Hippocampal formation (tissue), 2 donors: Measurements from ENCODE around the gene SLC30A2.
"Not testable (repeated sequence)": the region's sequence is repeated elsewhere in the genome, so short reads cannot be mapped to it uniquely, and the experiment has no call there.

Experiments
- DNase-seq, 2 donors: peaks; one replicate each; lab custom pipeline; 2025; lab: John Stamatoyannopoulos, UW

SLC30A2 gene, protein sequence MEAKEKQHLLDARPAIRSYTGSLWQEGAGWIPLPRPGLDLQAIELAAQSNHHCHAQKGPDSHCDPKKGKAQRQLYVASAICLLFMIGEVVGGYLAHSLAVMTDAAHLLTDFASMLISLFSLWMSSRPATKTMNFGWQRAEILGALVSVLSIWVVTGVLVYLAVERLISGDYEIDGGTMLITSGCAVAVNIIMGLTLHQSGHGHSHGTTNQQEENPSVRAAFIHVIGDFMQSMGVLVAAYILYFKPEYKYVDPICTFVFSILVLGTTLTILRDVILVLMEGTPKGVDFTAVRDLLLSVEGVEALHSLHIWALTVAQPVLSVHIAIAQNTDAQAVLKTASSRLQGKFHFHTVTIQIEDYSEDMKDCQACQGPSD

DNA sequence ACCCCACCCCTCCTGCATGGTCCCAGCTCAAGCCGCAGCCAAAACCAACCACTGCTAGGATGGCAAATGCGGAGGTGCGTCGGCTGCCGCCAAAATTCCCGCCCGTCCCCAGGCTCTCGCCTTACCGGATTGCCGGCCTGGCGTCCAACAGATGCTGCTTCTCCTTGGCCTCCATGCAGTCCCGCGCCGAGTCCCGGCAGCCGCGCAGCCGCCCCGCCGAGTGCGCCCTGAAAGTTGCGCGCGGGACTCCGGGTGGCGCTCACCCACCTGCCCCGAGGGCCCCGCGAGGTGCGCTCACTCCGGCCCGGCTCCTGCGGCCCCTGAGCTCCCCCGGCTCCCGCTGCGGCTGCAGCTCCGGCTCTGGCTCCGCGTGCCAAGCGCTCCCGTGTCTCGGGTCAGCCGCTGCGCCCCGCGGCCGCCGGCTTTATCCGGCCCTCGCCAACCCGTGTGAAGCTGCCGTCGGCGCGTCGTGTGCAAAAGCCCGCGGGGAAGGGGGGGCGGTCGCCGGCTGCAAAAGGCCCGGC, at the start of gene SLC30A2:
Gene SLC30A2, minus strand, starts transcription at position 397 of the 524 bp plus-strand sequence. Its CDS starts 222 bp downstream, at position 175.
- no peak for DNase-seq

DNA sequence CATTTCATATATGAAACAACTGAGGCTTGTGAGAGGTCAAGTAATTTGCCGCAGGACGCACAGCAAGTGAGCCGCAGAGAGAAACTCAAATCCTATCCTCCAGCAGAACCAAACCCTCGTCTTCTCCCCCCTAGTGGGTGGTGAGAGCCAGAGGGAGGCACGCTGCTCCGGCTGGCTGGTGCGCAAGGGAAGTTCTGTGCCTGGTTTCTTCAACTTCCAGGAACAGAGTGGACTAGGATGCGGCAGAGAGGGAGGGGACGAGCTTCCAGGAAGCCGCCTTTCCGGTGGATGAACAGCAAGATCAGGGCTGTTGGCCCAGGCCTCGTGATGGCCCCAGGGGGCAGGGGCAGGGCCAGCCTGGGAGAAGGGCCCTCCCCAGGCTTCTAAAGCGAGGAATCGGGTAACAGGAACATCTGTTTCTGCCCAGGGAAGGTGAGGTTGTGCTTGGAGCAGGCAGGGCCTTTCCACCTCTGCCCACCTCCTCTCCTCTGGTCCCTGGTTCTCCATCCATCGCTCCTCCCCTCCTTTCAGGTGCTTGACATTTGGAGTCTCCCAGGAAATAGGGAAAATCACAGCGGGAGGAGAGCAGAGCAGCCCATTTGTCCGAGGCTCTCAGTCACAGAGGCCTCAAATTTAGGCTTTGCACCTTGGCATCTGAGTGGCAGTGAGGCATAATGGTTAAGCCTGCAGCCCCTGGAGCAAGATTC, 48.9 kb upstream of the SLC30A2 start:
- no peak for DNase-seq

DNA sequence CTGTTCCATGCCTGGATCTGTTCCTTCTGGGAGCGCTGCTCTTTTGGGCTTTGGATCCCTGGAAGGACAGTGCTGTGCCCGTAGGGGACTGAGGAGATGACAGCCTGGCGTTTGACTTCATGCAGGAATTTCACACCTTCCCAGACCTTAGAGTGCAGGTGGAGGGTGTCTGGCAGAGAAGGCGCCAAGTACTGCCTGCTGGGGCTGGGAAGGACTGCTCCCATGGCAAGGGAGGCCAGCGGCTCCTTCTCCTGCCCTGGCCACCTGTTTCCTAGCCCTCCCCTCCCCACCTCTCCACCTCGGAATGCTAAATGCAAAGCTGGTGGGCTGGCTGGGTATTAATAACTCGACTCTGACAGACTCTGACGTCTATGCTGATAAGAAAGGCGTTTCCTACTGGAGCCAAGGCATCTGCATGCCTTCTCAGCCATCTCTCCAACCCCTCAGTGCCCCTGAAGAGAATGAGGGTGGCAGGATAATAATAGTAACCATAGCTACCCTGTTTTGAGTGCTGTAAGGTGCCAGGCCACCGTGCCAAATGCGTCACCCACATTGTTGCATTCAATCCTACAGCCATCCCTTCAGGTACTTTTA, 48.3 kb upstream of the SLC30A2 start:
- DNase-seq: no peak

DNA sequence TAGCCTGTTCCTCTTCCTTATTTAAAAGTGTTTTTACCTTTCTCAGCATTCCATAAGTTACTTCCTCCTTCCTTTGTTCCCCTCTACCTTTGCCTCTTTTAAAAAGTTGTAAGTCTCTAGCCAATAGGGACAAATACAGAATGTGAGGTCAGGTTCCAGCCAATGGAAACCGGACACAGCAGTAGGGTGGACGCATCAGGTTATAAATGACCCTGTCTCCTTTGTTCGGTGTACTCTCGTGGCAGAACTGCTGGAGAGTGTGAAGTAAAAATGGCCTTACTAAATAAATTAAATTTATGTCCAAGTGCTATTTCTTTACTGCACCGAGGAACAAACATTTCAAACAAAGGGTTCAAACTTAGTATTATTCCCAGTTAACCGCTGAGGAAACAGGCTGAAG, 47.7 kb upstream of the SLC30A2 start:
- DNase-seq: not testable (repeated sequence)

DNA sequence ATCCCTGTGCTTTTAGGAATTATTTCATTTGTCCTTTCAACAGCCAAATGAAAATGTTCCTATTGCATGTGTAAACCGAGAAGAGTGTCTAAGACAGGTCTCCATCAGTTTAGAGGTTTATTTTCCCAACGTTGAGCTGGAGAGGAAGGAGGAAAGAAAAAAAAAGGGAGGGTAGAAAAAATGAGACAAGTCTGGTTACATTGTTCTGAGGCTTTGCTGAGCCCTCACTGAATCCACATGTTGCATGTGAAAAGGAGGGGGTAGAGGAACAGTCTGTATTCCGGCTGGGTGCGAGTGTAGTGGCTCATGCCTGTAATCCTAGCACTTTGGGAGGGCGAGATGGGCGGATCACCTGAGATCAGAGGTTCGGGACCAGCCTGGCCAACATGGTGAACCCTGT, 46.5 kb upstream of the SLC30A2 start:
- no peak for DNase-seq

DNA sequence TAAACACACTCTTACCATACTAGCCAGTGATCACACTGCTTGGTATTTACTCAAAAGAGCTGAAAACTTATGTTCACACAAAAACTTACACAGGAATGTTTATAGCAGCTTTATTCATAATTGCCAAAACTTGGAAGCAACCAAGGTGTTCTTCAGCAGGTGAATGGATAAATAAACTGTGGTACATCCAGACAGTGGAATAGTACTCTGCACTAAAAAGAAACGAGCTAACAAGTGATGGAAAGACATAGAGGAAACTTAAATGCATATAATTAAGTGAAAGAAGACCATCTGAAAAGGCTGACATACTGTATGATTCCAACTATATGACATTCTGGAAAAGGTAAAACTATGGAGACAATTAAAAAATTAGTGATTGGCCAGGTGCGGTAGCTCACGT, 45.0 kb upstream of the SLC30A2 start:
- no peak for DNase-seq

DNA sequence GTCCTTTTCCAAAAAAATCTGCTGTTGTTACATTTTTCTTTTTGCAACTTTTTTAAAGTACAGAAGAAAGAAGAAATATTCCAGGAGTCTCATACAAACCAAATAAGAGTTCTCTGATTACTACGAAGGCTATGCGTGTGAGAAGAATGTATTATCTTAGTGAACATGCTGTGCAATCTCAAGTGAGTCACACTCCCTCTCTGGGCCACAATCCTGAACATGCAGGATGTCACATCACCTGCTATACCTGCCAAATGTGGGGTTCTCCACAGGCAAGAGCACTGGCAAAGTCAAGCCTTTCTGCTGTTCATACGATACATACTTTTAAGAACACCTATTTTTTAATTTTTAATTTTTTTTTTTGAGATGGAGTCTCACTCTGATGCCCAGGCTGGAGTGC, 43.2 kb upstream of the SLC30A2 start:
- DNase-seq: no peak

DNA sequence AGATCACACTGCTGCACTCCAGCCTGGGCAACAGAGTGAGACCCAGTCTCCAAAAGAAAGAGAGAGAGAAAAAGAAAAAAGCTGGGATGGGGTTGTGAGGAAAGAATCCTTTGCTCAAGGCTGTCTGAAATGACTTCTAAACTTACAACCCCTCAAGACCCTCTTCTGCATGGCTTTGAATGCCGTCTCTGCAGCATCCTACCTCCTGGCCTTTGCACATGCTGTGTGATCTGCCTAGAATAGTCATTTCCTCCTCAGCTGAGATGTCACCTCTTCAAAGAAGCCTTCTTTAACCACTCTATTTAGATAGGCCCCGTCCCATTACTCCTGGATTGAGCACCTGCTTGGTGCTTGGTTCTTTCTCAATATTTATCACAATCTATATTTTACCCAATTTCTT, 38.9 kb upstream of the SLC30A2 start:
- no peak for DNase-seq

DNA sequence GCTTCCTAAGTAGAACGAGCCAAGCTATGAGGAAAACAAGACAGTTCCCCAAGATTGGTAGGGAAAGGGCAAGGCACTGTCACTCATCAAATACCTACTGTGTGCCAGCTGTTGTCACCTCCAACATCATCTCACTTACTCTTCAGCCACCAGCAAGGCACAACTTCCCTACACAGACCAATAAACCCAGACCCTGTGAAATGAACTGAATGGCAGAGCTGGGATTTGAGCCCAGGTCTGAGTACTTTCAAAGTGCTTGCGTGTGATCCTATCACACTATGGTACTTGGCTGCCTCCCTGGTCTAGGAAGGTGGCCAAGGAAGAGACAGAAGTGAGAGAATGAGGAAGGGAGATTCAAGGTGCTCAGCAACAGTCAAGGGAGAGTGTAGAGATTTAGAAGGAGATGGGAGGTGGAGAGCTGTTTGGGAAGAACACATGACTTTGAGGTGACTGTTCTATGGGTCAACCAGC, 38.2 kb upstream of the SLC30A2 start:
- DNase-seq: no peak

DNA sequence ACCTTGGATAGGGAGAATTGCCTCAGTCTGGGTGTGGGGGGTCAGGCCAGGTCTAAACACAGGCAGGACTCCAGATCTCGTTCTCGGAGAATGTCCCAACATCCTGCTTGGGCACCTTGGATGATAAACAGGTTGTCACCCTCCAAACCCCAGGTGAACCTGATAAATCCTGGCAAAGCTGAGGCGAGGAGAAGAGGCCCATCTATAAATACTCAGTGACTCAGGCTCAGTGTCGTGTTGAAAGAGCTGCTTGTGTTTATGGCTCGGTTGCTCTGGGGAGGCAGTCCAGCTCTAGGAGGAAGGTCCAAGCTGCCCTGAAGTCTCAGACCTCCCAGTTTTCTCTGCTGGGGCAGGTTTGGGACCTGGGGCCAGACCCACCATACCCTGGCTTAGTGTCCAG, 37.3 kb upstream of the SLC30A2 start:
- no peak for DNase-seq

DNA sequence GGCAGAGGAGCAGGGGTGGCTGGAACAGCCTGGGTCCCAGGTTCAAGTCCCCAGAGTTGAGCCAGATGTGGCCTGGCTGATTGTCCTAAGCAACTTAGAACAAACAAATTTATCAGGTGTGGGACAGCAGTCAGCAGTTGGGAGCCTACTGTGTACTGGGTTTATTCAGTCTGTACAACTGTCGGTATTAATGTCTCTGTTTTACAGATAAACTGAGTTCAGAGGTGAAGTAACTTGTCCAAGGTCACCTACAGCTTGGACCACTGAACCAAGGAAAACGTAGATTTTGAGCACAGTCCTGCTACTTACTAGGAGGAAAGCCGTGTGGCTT, 36.1 kb upstream of the SLC30A2 start:
- DNase-seq: no peak

DNA sequence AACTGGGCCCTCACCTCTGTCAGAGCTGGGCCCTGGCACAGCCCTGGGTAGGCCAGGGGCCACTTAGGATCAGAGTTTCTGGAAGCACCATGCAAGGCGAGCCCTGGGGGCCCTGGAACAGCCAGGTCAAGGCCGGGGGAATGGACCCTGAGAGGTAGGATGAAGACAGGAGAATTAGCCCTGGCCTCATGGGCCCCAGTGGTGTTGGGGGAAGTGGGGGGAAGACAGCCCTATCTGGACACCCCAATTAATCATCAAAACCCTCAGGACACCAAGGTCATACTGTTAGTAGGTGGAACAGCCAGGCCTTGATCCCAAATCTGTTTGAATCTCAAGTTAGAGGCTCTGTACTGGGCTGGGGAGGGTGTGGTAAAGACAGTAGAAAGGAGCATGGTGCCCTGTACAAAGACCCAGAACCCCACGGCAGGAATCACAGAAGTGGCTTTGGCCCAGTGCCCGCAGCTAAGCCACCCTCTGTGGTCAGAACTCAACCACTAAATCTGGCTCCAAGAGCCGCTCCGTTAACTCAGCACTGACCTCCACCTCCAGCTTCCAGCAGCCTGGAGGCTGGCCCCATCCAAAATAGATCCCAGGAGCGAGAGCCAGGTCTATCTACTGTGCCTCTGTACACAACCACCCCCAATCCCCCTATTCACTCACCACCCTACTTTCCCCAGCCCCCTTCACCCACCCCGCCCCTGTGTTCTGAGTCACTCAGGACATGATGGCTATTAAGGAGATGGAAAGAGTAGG, 35.5 kb upstream of the SLC30A2 start:
- no peak for DNase-seq

DNA sequence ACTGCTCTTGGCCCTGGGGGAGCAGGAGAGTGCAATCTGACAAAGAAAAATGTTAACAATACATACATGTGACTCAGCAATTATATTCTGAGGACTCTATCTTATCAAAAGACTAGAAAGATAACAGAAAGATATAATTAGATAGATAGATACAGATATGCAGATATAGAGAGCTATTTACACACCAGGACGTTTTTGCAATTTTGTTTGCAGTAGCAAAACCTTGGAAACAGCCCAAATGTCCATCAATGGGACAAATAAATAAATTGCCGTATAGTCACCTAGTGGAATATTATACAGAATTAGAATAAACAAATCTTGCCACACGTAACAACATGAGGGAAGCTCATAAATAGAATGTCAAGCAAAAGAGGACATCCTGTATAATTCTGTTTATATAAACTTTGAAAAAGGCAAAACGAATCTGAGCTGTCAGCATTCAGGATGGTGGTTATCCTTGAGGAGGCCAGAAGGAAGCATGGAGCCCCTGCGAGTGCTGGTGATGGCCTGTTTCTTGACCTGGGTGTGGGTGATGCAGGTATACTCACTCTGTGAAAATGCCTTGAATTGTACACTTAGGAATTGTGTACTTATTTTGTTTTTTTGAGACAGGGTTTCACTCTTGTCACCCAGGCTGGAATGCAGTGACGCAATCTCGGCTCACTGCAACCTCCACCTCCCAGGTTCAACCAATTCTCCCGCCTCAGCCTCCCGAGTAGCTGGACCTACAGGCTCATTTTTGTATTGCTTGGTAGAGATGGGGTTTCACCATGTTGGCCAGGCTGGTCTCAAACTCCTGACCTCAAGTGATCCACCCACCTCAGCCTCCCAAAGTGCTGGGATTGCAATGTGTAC, 34.3 kb upstream of the SLC30A2 start:
- no peak for DNase-seq

DNA sequence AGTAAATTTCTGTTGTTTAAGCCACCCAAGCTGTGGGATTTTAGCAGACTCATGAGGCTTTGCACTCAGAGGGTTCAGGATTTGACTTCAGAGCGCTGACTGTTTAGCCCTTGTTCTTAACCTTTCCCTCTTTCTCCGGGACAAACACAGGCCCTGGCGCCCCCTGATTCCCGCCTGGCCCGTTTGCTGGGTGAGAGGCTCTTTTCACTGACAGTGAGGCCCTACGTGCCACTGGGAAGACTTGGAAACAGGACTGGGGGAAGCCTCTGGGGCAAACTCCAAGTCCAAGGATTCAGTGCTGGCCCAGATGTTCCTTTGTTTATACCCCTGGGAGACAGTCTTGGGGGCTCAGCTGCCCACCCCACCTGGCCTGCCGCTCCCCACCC, 33.3 kb upstream of the SLC30A2 start:
- DNase-seq: no peak

DNA sequence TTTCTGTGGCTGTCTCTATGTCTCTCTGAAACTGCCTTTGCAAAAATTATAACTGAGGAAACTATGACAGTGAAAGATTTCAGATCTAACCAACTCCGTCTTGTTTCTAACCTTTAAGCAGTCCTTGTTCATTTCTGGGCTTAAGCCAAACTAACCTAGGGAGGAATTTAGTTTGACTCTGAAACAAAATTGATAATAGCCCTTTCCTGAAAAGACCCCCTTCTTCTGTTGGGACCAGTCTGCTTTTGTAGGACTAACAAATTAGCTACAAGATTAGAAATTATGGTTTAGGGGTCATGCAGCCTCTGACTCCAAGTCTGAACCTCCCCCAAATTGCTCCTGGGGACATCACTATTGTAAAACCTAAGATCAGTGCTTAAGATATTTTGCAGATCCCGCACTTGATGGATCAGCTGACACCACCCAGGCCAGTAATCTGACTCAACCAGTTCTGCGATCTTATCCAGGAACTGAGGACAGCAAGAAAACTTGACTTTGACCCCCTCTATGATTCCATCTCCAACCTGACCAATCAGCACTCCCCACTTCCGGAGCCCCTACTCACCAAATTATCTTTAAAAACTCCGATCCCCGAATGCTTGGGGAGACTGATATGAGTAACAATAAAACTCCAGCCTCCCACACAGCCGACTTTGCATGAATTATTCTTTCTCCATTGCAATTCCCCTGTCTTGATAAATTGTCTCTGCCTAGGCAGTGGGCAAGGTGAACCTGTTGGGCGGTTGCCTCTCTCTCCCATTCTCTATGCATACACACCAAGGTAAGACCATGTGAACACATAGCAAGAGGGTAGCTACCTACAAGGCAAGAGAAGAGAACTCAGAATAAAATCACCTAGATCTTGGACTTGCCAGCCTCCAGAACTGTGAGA, 32.6 kb upstream of the SLC30A2 start:
- no peak for DNase-seq

DNA sequence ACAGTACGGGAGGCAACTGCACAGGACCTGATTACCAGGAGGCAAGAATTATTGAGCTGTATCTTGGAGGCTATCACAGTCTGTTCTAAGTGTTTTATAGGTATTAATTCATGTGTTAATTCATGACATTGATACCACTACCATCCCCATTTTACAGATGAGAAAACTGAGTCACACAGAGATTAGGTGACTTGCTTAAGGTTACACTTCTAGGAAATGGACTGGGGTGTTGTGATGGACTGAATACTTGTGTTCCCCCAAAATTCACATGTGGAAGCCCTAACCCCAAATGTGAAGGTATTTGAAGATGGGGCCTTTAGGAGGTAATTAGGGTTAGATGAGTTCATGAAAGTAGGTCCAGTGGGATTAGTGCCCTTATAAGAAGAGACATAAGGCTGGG, 31.6 kb upstream of the SLC30A2 start:
- DNase-seq: no peak

DNA sequence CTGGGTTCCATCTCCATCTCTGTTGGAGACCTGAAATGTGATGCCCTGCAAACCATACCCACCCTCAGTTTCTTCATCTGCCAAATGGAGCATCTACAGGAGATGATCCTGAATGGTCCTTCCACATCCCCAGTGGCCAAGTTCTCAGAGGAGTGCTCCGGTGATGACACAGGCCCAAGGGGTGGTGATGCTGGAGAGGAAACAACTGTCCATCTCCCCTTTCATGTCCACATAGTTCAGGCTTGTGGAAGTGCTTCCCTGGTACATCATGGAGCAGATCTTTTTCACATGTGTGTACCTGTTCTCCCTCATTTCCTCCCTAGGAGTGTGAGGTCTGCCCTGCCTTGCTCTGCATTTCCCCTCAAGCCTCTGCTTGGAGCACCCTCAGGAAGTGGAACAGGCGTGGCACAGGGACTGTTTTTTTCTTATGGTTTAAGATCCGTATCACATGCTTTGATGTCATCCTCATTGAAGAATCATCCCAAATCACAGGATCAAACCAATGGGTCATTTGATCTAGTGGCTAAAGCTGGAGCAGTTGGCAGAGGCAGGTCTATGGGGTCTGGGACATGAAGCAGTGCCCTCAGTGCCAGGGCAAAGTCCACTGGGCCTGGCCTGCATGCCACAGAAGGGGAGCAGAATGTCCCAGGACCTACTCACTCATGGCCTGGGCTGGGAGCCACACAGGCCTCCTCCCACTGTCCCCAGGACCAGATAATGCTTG, 29.7 kb upstream of the SLC30A2 start:
- DNase-seq: no peak

DNA sequence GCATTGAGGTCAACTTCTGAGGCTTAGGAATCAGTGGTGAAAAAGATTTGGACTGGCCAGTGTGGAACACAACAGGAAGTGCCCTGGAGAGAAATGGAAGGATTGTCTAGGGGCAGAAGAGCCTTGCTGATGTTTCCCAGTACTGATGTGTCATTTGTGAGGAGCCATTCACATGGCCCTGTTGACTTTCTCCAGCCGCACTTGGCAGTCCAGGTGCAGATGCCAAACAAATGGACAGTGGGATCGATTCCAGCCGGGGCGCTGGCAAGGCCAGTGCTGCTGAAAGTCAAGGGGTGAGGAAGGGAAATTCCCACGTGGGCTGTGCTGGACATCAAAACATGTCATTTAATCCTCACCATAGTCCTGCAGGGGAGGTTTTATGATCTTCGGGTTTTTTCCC, 26.4 kb upstream of the SLC30A2 start:
- no peak for DNase-seq

DNA sequence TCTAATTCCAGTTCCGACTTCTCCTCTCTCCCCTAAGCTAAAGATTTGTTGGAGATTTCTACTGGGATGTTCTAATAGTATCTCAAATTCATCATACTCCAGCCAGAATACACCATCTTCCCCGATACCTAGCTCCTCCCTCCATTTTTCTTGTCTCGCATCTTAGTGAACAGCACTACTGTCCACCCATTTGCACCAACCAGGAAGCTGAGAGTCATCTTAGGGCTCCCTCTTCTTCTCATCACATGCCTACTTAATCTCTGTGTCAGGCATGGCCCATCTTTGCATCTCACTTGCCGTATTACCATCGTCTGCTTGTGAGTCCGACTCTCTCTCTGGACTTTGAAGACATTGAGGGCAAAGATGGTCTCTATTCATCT, 25.0 kb upstream of the SLC30A2 start:
- no peak for DNase-seq
